ENCODE measurements around the gene RPS6KB2. TPM values are rescaled to one million over a fixed set of nuclear protein-coding genes. Genes with fewer than 3 reads are reported as not detected.

RPS6KB2 gene
- total and polyA plus RNA-seq, 9 of the 15 experiments (the other 6 are each of a cell fraction or from before 2014, with no cell fraction given), result 0.42 to 122 (median 82.6) TPM

- TF ChIP-seq ZNF318 (IDR thresholded peaks at IDR 0.05; ENCODE audit: borderline replicate concordance in 1 of 2, low read depth in 1 of 2) (no peak), CXXC5 (CRISPR knock-in tag; IDR thresholded peaks at IDR 0.05) (peak; percentile 51), RAD21 (CRISPR knock-in tag; conservative IDR thresholded peaks at IDR 0.05 in 1 of 2, IDR thresholded peaks at IDR 0.05 in 1 of 2) (0 out of 4 replicates have a peak, but pooled peaks of 1 of the 2 experiments have one; percentile 18), C11orf30 (IDR thresholded peaks at IDR 0.05; ENCODE audit: low read depth) (peak; percentile 92), RNF219 (CRISPR knock-in tag; IDR thresholded peaks at IDR 0.05) (no peak), SAFB (IDR thresholded peaks at IDR 0.05; ENCODE audit: borderline replicate concordance, low read depth, low read length) (no peak), ELK1 (CRISPR knock-in tag; IDR thresholded peaks at IDR 0.05) (no peak), ATF1 (CRISPR knock-in tag; IDR thresholded peaks at IDR 0.05) (no peak), ATF1 (tag; IDR thresholded peaks at IDR 0.05) (peak; percentile 48; the same call in 1 of the 2 replicates), ZNF408 (CRISPR knock-in tag; IDR thresholded peaks at IDR 0.05; ENCODE audit: low read depth) (no peak), POLR2G (IDR thresholded peaks at IDR 0.05; ENCODE audit: low read depth, low read length) (peak; percentile 61), MYBL2 (IDR thresholded peaks at IDR 0.05; ENCODE audit: low read depth) (no peak), MYBL2 (CRISPR knock-in tag; IDR thresholded peaks at IDR 0.05; ENCODE audit: borderline replicate concordance) (no peak), SIX5 (IDR thresholded peaks at IDR 0.05; ENCODE audit: borderline replicate concordance in 1 of 2, insufficient read depth in 1 of 2, low read depth in 1 of 2, low read length in 2 of 2) (no peak)
Observed at GRCh38 chr11:67379061-67380058, 48.9 kb upstream of the RPS6KB2 start (continued).

Data from K562 (cell line).